ENCODE measurements around the gene ARHGEF28.

The ARHGEF28 gene

GRCh38 chr5:73625944-73626811 lies at the start of gene ARHGEF28:
Gene ARHGEF28 (plus strand): TSS chr5:73626196. CDS start chr5:73684852, 58,656 bp downstream.
- Histone ChIP-seq H3K36me3 (ENCODE audit: control insufficient read depth, insufficient read depth, low read length) (no peaks in the 10 kb centered on the region), H3K4me1 (ENCODE audit: control insufficient read depth, insufficient read depth, low read length) (no peaks in the 10 kb centered on the region), H3K27ac (ENCODE audit: low read length) (no peak within 1 kb of the TSS), H3K27me3 (ENCODE audit: control insufficient read depth, insufficient read depth, low read length) (peaks cover 11% of the 10 kb centered on the region; the same call in 1 of the 2 replicates), H3K9me3 (ENCODE audit: control insufficient read depth, insufficient read depth, low read length) (no peaks in the 10 kb centered on the region), H3K4me3 (ENCODE audit: low read length) (peak within 1 kb of the TSS; percentile 54; the same call in 1 of the 2 replicates)
- WGBS (ENCODE audit: insufficient coverage, insufficient read length): no CpG with 5 or more reads among the region's 92 CpGs
- DNase-seq (ENCODE audit: low read depth, low spot score): no peak

GRCh38 chr5:73582285-73583145 lies 43.5 kb upstream of the ARHGEF28 start:
- WGBS (ENCODE audit: insufficient coverage, insufficient read length): no CpG with 5 or more reads among the region's 3 CpGs
- Histone ChIP-seq H3K27ac (ENCODE audit: low read length) (no peak overlapping the region), H3K4me3 (ENCODE audit: low read length) (no peak overlapping the region), H3K27me3 (ENCODE audit: control insufficient read depth, insufficient read depth, low read length) (no peaks in the 10 kb centered on the region), H3K4me1 (ENCODE audit: control insufficient read depth, insufficient read depth, low read length) (no peaks in the 10 kb centered on the region), H3K36me3 (ENCODE audit: control insufficient read depth, insufficient read depth, low read length) (peaks cover 2% of the 10 kb centered on the region; the same call in 1 of the 2 replicates), H3K9me3 (ENCODE audit: control insufficient read depth, insufficient read depth, low read length) (no peaks in the 10 kb centered on the region)
- DNase-seq (ENCODE audit: low read depth, low spot score): no peak

- Histone ChIP-seq H3K27ac (ENCODE audit: low read length) (no peak overlapping the region), H3K4me1 (ENCODE audit: control insufficient read depth, insufficient read depth, low read length) (no peaks in the 10 kb centered on the region), H3K36me3 (ENCODE audit: control insufficient read depth, insufficient read depth, low read length) (no peaks in the 10 kb centered on the region), H3K27me3 (ENCODE audit: control insufficient read depth, insufficient read depth, low read length) (no peaks in the 10 kb centered on the region), H3K9me3 (ENCODE audit: control insufficient read depth, insufficient read depth, low read length) (no peaks in the 10 kb centered on the region), H3K4me3 (ENCODE audit: low read length) (no peak overlapping the region)
- WGBS (ENCODE audit: insufficient coverage, insufficient read length): no CpG with 5 or more reads among the region's 1 CpG
- no peak for DNase-seq (ENCODE audit: low read depth, low spot score)
These were observed 38.1 kb upstream of the ARHGEF28 start for GRCh38 chr5:73587923-73588322.

GRCh38 chr5:73591102-73591695 lies 34.8 kb upstream of the ARHGEF28 start:
- Histone ChIP-seq H3K36me3 (ENCODE audit: control insufficient read depth, insufficient read depth, low read length) (no peaks in the 10 kb centered on the region), H3K27ac (ENCODE audit: low read length) (no peak overlapping the region), H3K27me3 (ENCODE audit: control insufficient read depth, insufficient read depth, low read length) (no peaks in the 10 kb centered on the region), H3K4me3 (ENCODE audit: low read length) (no peak overlapping the region), H3K9me3 (ENCODE audit: control insufficient read depth, insufficient read depth, low read length) (no peaks in the 10 kb centered on the region), H3K4me1 (ENCODE audit: control insufficient read depth, insufficient read depth, low read length) (no peaks in the 10 kb centered on the region)
- no CpG with 5 or more reads among the region's 4 CpGs for WGBS (ENCODE audit: insufficient coverage, insufficient read length)
- DNase-seq (ENCODE audit: low read depth, low spot score): peak; percentile 47

- Histone ChIP-seq H3K27ac (ENCODE audit: low read length) (no peak overlapping the region), H3K27me3 (ENCODE audit: control insufficient read depth, insufficient read depth, low read length) (no peaks in the 10 kb centered on the region), H3K4me3 (ENCODE audit: low read length) (no peak overlapping the region), H3K9me3 (ENCODE audit: control insufficient read depth, insufficient read depth, low read length) (no peaks in the 10 kb centered on the region), H3K4me1 (ENCODE audit: control insufficient read depth, insufficient read depth, low read length) (no peaks in the 10 kb centered on the region), H3K36me3 (ENCODE audit: control insufficient read depth, insufficient read depth, low read length) (no peaks in the 10 kb centered on the region)
- WGBS (ENCODE audit: insufficient coverage, insufficient read length): no CpG with 5 or more reads among the region's 4 CpGs
- DNase-seq (ENCODE audit: low read depth, low spot score): no peak
These were observed 34.1 kb upstream of the ARHGEF28 start for GRCh38 chr5:73591698-73592501.

- no CpG with 5 or more reads among the region's 1 CpG for WGBS (ENCODE audit: insufficient coverage, insufficient read length)
- Histone ChIP-seq H3K27ac (ENCODE audit: low read length) (no peak overlapping the region), H3K4me3 (ENCODE audit: low read length) (no peak overlapping the region), H3K4me1 (ENCODE audit: control insufficient read depth, insufficient read depth, low read length) (no peaks in the 10 kb centered on the region), H3K9me3 (ENCODE audit: control insufficient read depth, insufficient read depth, low read length) (no peaks in the 10 kb centered on the region), H3K27me3 (ENCODE audit: control insufficient read depth, insufficient read depth, low read length) (no peaks in the 10 kb centered on the region), H3K36me3 (ENCODE audit: control insufficient read depth, insufficient read depth, low read length) (no peaks in the 10 kb centered on the region)
- DNase-seq (ENCODE audit: low read depth, low spot score): no peak
These were observed 33.4 kb upstream of the ARHGEF28 start for GRCh38 chr5:73592551-73592950.

GRCh38 chr5:73596705-73597328 lies 29.2 kb upstream of the ARHGEF28 start:
- H3K27me3 ChIP-seq (ENCODE audit: control insufficient read depth, insufficient read depth, low read length): no peaks in the 10 kb centered on the region
- DNase-seq (ENCODE audit: low read depth, low spot score): peak; percentile 50
- H3K4me1 ChIP-seq (ENCODE audit: control insufficient read depth, insufficient read depth, low read length): no peaks in the 10 kb centered on the region
- no peak overlapping the region for H3K4me3 ChIP-seq (ENCODE audit: low read length)
- no peak overlapping the region for H3K27ac ChIP-seq (ENCODE audit: low read length)
- no peaks in the 10 kb centered on the region for H3K9me3 ChIP-seq (ENCODE audit: control insufficient read depth, insufficient read depth, low read length)
- no peaks in the 10 kb centered on the region for H3K36me3 ChIP-seq (ENCODE audit: control insufficient read depth, insufficient read depth, low read length)

- no peaks in the 10 kb centered on the region for H3K4me1 ChIP-seq (ENCODE audit: control insufficient read depth, insufficient read depth, low read length)
- no peak overlapping the region for H3K4me3 ChIP-seq (ENCODE audit: low read length)
- no peaks in the 10 kb centered on the region for H3K27me3 ChIP-seq (ENCODE audit: control insufficient read depth, insufficient read depth, low read length)
- no peak overlapping the region for H3K27ac ChIP-seq (ENCODE audit: low read length)
- no peaks in the 10 kb centered on the region for H3K36me3 ChIP-seq (ENCODE audit: control insufficient read depth, insufficient read depth, low read length)
- no CpG with 5 or more reads among the region's 3 CpGs for WGBS (ENCODE audit: insufficient coverage, insufficient read length)
- no peaks in the 10 kb centered on the region for H3K9me3 ChIP-seq (ENCODE audit: control insufficient read depth, insufficient read depth, low read length)
- no peak for DNase-seq (ENCODE audit: low read depth, low spot score)
These were observed 26.6 kb upstream of the ARHGEF28 start for GRCh38 chr5:73599380-73599779.

GRCh38 chr5:73603998-73604397 lies 22.0 kb upstream of the ARHGEF28 start:
- no CpG with 5 or more reads among the region's 5 CpGs for WGBS (ENCODE audit: insufficient coverage, insufficient read length)
- H3K27me3 ChIP-seq (ENCODE audit: control insufficient read depth, insufficient read depth, low read length): no peaks in the 10 kb centered on the region
- no peaks in the 10 kb centered on the region for H3K9me3 ChIP-seq (ENCODE audit: control insufficient read depth, insufficient read depth, low read length)
- no peak overlapping the region for H3K4me3 ChIP-seq (ENCODE audit: low read length)
- no peaks in the 10 kb centered on the region for H3K36me3 ChIP-seq (ENCODE audit: control insufficient read depth, insufficient read depth, low read length)
- no peak for DNase-seq (ENCODE audit: low read depth, low spot score)
- H3K27ac ChIP-seq (ENCODE audit: low read length): no peak overlapping the region
- H3K4me1 ChIP-seq (ENCODE audit: control insufficient read depth, insufficient read depth, low read length): no peaks in the 10 kb centered on the region
